ENCODE measurements around the gene PELI2. TPM values are rescaled to one million over a fixed set of nuclear protein-coding genes. Genes with fewer than 3 reads are reported as not detected.

PELI2 gene
- total RNA-seq, 1 experiment from 2014 or later: 9.3 TPM

- H3K36me3 ChIP-seq: no peaks in the 10 kb centered on the region
- no peaks in the 10 kb centered on the region for H3K9me3 ChIP-seq (replicated peaks)
- H3K27ac ChIP-seq: no peak overlapping the region
- no peak overlapping the region for H3K4me3 ChIP-seq
- H3K4me1 ChIP-seq: peaks cover 8% of the 10 kb centered on the region; the same call in 1 of the 2 replicates
- H3K27me3 ChIP-seq: no peaks in the 10 kb centered on the region
- no peak for DNase-seq
These were observed 10.9 kb downstream of the PELI2 start for GRCh38 chr14:56129092-56129491.

- DNase-seq: no peak
- no peaks in the 10 kb centered on the region for H3K36me3 ChIP-seq
- no peak overlapping the region for H3K27ac ChIP-seq
- peaks cover 8% of the 10 kb centered on the region; the same call in 1 of the 2 replicates for H3K4me1 ChIP-seq
- no peaks in the 10 kb centered on the region for H3K9me3 ChIP-seq (replicated peaks)
- H3K27me3 ChIP-seq: no peaks in the 10 kb centered on the region
- H3K4me3 ChIP-seq: no peak overlapping the region
These were observed 11.7 kb downstream of the PELI2 start for GRCh38 chr14:56129933-56130332.

- H3K4me1 ChIP-seq: peaks cover 1% of the 10 kb centered on the region; the same call in 1 of the 2 replicates
- H3K9me3 ChIP-seq (replicated peaks): no peaks in the 10 kb centered on the region
These were observed 13.0 kb downstream of the PELI2 start for GRCh38 chr14:56131004-56131864.

GRCh38 chr14:56131865-56132833, 13.9 kb downstream of the PELI2 start:
- peaks cover 5% of the 10 kb centered on the region for H3K4me1 ChIP-seq
- no peak overlapping the region for H3K4me3 ChIP-seq
- no peaks in the 10 kb centered on the region for H3K9me3 ChIP-seq (replicated peaks)
- no peak for DNase-seq
- no peak overlapping the region for H3K27ac ChIP-seq
- no peaks in the 10 kb centered on the region for H3K27me3 ChIP-seq
- H3K36me3 ChIP-seq: no peaks in the 10 kb centered on the region

More at GRCh38 chr14:56131004-56131864, 13.0 kb downstream of the PELI2 start:
- no peaks in the 10 kb centered on the region for H3K27me3 ChIP-seq
- no peak for DNase-seq
- no peak overlapping the region for H3K27ac ChIP-seq
- no peak overlapping the region for H3K4me3 ChIP-seq
- H3K36me3 ChIP-seq: no peaks in the 10 kb centered on the region

GRCh38 chr14:56133547-56133946, 15.3 kb downstream of the PELI2 start:
- no peak for DNase-seq
- Histone ChIP-seq H3K36me3 (no peaks in the 10 kb centered on the region), H3K27ac (no peak overlapping the region), H3K27me3 (no peaks in the 10 kb centered on the region), H3K4me3 (no peak overlapping the region), H3K9me3 (replicated peaks) (no peaks in the 10 kb centered on the region), H3K4me1 (peaks cover 10% of the 10 kb centered on the region)

GRCh38 chr14:56135001-56135400, 16.8 kb downstream of the PELI2 start:
- Histone ChIP-seq H3K36me3 (no peaks in the 10 kb centered on the region), H3K9me3 (replicated peaks) (no peaks in the 10 kb centered on the region), H3K4me3 (no peak overlapping the region), H3K27me3 (no peaks in the 10 kb centered on the region), H3K27ac (no peak overlapping the region), H3K4me1 (peaks cover 16% of the 10 kb centered on the region)
- no peak for DNase-seq

GRCh38 chr14:56135668-56136067, 17.5 kb downstream of the PELI2 start:
- Histone ChIP-seq H3K4me1 (peaks cover 16% of the 10 kb centered on the region), H3K27ac (no peak overlapping the region), H3K27me3 (no peaks in the 10 kb centered on the region), H3K9me3 (replicated peaks) (no peaks in the 10 kb centered on the region), H3K36me3 (no peaks in the 10 kb centered on the region), H3K4me3 (no peak overlapping the region)
- no peak for DNase-seq

GRCh38 chr14:56136571-56137452, 18.6 kb downstream of the PELI2 start:
- H3K4me1 ChIP-seq: peaks cover 16% of the 10 kb centered on the region
- H3K9me3 ChIP-seq (replicated peaks): no peaks in the 10 kb centered on the region
- no peaks in the 10 kb centered on the region for H3K36me3 ChIP-seq
- no peak overlapping the region for H3K27ac ChIP-seq
- DNase-seq: peak in 1 of 2 experiments; percentile 52
- no peaks in the 10 kb centered on the region for H3K27me3 ChIP-seq
- H3K4me3 ChIP-seq: no peak overlapping the region

GRCh38 chr14:56137453-56137807, 19.2 kb downstream of the PELI2 start:
- no peaks in the 10 kb centered on the region for H3K27me3 ChIP-seq
- peaks cover 16% of the 10 kb centered on the region for H3K4me1 ChIP-seq
- H3K27ac ChIP-seq: no peak overlapping the region
- DNase-seq: peak in 1 of 2 experiments; percentile 11
- no peaks in the 10 kb centered on the region for H3K36me3 ChIP-seq
- H3K4me3 ChIP-seq: no peak overlapping the region
- no peaks in the 10 kb centered on the region for H3K9me3 ChIP-seq (replicated peaks)

- H3K27ac ChIP-seq: no peak overlapping the region
- peak in 1 of 2 experiments; percentile 24 for DNase-seq
- H3K4me1 ChIP-seq: peaks cover 16% of the 10 kb centered on the region
- H3K27me3 ChIP-seq: no peaks in the 10 kb centered on the region
- no peak overlapping the region for H3K4me3 ChIP-seq
- H3K9me3 ChIP-seq (replicated peaks): no peaks in the 10 kb centered on the region
- no peaks in the 10 kb centered on the region for H3K36me3 ChIP-seq
These were observed 19.6 kb downstream of the PELI2 start for GRCh38 chr14:56137849-56138248.

GRCh38 chr14:56138928-56139327, 20.7 kb downstream of the PELI2 start:
- peak in 1 of 2 experiments; percentile 42 for DNase-seq
- Histone ChIP-seq H3K4me1 (peaks cover 16% of the 10 kb centered on the region), H3K4me3 (no peak overlapping the region), H3K9me3 (replicated peaks) (no peaks in the 10 kb centered on the region), H3K27ac (no peak overlapping the region), H3K27me3 (no peaks in the 10 kb centered on the region), H3K36me3 (no peaks in the 10 kb centered on the region)

- H3K4me3 ChIP-seq: no peak overlapping the region
- no peak overlapping the region for H3K27ac ChIP-seq
- no peak for DNase-seq
- no peaks in the 10 kb centered on the region for H3K36me3 ChIP-seq
- no peaks in the 10 kb centered on the region for H3K9me3 ChIP-seq (replicated peaks)
- no peaks in the 10 kb centered on the region for H3K27me3 ChIP-seq
- peaks cover 9% of the 10 kb centered on the region for H3K4me1 ChIP-seq
These were observed 24.1 kb downstream of the PELI2 start for GRCh38 chr14:56142314-56142713.

- no peak overlapping the region for H3K4me3 ChIP-seq
- H3K9me3 ChIP-seq (replicated peaks): no peaks in the 10 kb centered on the region
- no peaks in the 10 kb centered on the region for H3K27me3 ChIP-seq
- no peaks in the 10 kb centered on the region for H3K36me3 ChIP-seq
- H3K4me1 ChIP-seq: peaks cover 8% of the 10 kb centered on the region; the same call in 1 of the 2 replicates
- no peak for DNase-seq
- H3K27ac ChIP-seq: no peak overlapping the region
These were observed 24.8 kb downstream of the PELI2 start for GRCh38 chr14:56143025-56143424.

- Histone ChIP-seq H3K4me3 (no peak overlapping the region), H3K27ac (no peak overlapping the region), H3K27me3 (no peaks in the 10 kb centered on the region), H3K36me3 (no peaks in the 10 kb centered on the region), H3K9me3 (replicated peaks) (no peaks in the 10 kb centered on the region), H3K4me1 (no peaks in the 10 kb centered on the region; the same call in 1 of the 2 replicates)
- no peak for DNase-seq
These were observed 26.0 kb downstream of the PELI2 start for GRCh38 chr14:56144176-56144575.

Data from SJCRH30 (cell line).